Heart left ventricle (tissue), 13 donors: ENCODE measurements around the gene WDSUB1.

ENCODE experiments used
- CTCF ChIP-seq, 12 donors: fragments of 200-600 bp; sonication (generic) in 4 of 12; IDR thresholded peaks; one replicate each; pipeline versions ENCODE4 v1.5.0 to v1.8.0; 2018 to 2022; ENCODE audit warnings: antibody characterized with exemption in 12 of 12, mild to moderate bottlenecking in 5 of 12
- POLR2A ChIP-seq, 2 donors: fragments of 450-650 bp; IDR thresholded peaks; one replicate each; pipeline ENCODE4 v1.6.1; 2017; ENCODE audit warnings: antibody characterized with exemption in 2 of 2, mild to moderate bottlenecking in 2 of 2, moderate library complexity in 2 of 2
- donor health status: ischemic (EF 13 %, LVEDD 7.1; RV severe dilation, severe dysfunction).
- donor health status: DM: no; HTN: yes; CAD: no.
- donor health status: DM: no; HTN: no; CAD: no.
- donor health status: ischemic (EF 25% LVEDD 6.9; RV normal size, moderate dysfunction).
- donor health status: ischemic (EF 25% LVEDD 5.7; RV mildly dilated, moderate dysfunction).
- donor health status: ischemic (EF 35%, LVEDD 5.7; RV mildly dilated, moderate dysfunction).
- donor health status: nonischemic (EF 11% LVEDD 7.7; RV severe dilation, severe dysfunction).
- donor health status: DM: yes; HTN: yes; CAD: no.
- donor health status: PGD.
- donor health status: ischemic (EF 29% LVEDD 5.4; RV normal size, mild dysfunction).
- donor health status: nonischemic (EF 23%, LVEDD 6.1; RV moderate dilation, normal function).

GRCh38 chr2:159298967-159299366 lies 12.5 kb upstream of the WDSUB1 start:
- no peak for TF ChIP-seq CTCF (IDR thresholded peaks at IDR 0.05)
- TF ChIP-seq POLR2A (IDR thresholded peaks at IDR 0.05) = no peak
